Stimulated activated CD4-positive, alpha-beta T cell treated with anti-CD3 and anti-CD28 coated beads, TNF-alpha, amount 100 ng/mL, for 4 hours (primary cell): Measurements from ENCODE around the gene MAP4K3.
A peak's percentile ranks its signal among the peaks of the same experiment; 100 is the strongest.

ENCODE experiments used
- DNase-seq, 3 experiments: peaks; one replicate each; pipeline ENCODE4 v3.0.0-alpha.2; 2020; ENCODE audit warnings: low read depth in 3 of 3

Gene MAP4K3

GRCh38 chr2:39443009-39443408, 5.9 kb upstream of the MAP4K3 start:
- DNase-seq: no peak

- peak in 1 of 3 experiments; percentile 6 for DNase-seq
These were observed 624 bp upstream of the MAP4K3 start for GRCh38 chr2:39437522-39438296.

- no peak for DNase-seq
These were observed 1.1 kb downstream of the MAP4K3 start for GRCh38 chr2:39435741-39436591.

GRCh38 chr2:39435234-39435633, 1.9 kb downstream of the MAP4K3 start:
- no peak for DNase-seq

- DNase-seq: no peak
These were observed 2.7 kb downstream of the MAP4K3 start for GRCh38 chr2:39434233-39434897.

GRCh38 chr2:39433586-39434195, 3.4 kb downstream of the MAP4K3 start:
- DNase-seq: no peak

- DNase-seq: no peak
These were observed 4.4 kb downstream of the MAP4K3 start for GRCh38 chr2:39432701-39433100.

GRCh38 chr2:39431592-39432316, 5.3 kb downstream of the MAP4K3 start:
- DNase-seq: no peak

- DNase-seq: no peak
These were observed 7.3 kb downstream of the MAP4K3 start for GRCh38 chr2:39429746-39430145.

- DNase-seq: no peak
These were observed 12.1 kb downstream of the MAP4K3 start for GRCh38 chr2:39424951-39425350.

- no peak for DNase-seq
These were observed 14.4 kb downstream of the MAP4K3 start for GRCh38 chr2:39422700-39423099.

GRCh38 chr2:39421354-39421753, 15.7 kb downstream of the MAP4K3 start:
- no peak for DNase-seq

- no peak for DNase-seq
These were observed 17.5 kb downstream of the MAP4K3 start for GRCh38 chr2:39419282-39420223.

- no peak for DNase-seq
These were observed 18.6 kb downstream of the MAP4K3 start for GRCh38 chr2:39418491-39418890.

- DNase-seq: no peak
These were observed 20.9 kb downstream of the MAP4K3 start for GRCh38 chr2:39416140-39416539.

- DNase-seq: no peak
These were observed 23.9 kb downstream of the MAP4K3 start for GRCh38 chr2:39413063-39413737.

- no peak for DNase-seq
These were observed 25.7 kb downstream of the MAP4K3 start for GRCh38 chr2:39411181-39411944.

- no peak for DNase-seq
These were observed 27.2 kb downstream of the MAP4K3 start for GRCh38 chr2:39409697-39410389.
